HG03097 (cell line): ENCODE results near the gene SPINK4.
A peak's percentile ranks its signal among the peaks of the same experiment; 100 is the strongest.

ENCODE experiments used
- ATAC-seq: cut with Tn5 transposase; IDR thresholded peaks from one replicate; pipeline ENCODE4 v1.9.1; 2021; ENCODE audit not compliant: unreplicated experiment, low FRiP score

The SPINK4 gene, protein sequence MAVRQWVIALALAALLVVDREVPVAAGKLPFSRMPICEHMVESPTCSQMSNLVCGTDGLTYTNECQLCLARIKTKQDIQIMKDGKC

DNA sequence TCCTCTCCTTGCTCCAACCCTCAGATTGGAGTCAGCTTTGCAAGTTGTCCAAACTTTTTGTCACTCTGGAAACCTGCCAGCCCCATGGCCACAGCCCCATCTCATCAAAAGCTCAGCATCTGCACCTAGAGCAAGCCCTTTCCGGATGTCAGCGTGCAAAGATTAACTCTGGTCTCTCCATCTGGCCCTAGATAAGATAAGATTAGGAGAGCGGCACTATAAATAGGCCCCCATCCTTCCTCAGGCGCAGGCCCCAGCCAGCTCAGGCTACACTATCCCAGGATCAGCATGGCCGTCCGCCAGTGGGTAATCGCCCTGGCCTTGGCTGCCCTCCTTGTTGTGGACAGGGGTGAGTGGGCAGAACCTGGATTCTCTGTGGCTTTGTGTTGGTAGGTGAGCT is at the start of gene SPINK4:
Gene SPINK4 (plus strand): TSS at position 247 of the 400 bp plus-strand sequence. CDS start 42 bp downstream, at position 289.
- no peak for ATAC-seq

DNA sequence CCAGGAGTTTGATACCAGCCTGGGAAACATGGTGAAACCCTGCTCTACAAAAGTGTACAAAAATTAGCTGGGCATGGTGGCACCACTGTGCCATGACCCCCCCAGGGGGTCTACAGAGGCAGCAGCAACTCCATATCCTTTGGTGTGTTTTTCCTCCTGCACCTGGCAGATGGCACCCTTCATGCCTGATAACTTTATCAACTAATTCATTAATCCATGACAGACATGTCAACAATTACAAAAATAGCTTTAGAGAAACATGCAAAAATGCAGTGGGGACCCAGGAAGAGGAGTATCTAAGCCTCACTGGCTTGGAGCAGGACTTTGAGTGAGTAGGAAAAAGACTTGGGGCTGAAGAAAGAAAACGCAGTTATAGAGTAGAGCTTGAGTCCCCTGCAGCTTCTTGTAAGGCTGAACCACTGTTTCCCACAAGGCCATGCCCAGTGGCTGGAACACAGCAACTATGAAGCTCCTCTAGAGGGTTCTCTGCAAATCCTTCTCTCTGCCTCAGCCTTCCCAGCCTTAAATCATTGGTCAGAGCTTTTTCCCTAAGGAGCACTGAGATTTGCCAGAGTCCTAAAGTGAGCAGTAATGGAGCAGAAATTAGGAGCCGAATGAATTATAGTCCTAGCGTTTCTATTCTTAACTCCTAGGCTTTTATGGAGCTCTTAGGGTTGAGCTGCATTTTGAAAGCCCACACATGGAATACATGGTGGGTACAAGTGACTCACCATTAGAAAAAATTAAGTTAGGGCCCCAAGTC is 47.3 kb upstream of the SPINK4 start:
- no peak for ATAC-seq

DNA sequence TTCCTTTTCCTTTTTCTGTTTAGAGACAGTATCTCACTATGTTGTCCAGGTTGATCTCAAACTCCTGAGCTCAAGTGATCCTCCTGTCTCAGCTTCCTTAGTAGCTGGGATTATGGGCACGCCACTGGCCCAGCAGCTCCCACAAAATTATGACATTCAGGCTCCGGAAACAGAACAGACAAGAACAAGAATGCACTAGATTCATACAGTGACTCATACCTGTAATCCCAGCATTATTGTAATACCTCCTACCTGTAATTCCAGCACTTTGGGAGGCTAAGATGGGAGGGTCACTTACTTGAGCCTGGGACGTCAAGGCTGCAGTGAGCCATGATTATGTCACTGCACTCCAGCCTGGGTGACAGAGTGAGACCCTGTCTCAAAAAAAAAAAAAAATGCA is 46.1 kb upstream of the SPINK4 start:
- ATAC-seq: no peak

DNA sequence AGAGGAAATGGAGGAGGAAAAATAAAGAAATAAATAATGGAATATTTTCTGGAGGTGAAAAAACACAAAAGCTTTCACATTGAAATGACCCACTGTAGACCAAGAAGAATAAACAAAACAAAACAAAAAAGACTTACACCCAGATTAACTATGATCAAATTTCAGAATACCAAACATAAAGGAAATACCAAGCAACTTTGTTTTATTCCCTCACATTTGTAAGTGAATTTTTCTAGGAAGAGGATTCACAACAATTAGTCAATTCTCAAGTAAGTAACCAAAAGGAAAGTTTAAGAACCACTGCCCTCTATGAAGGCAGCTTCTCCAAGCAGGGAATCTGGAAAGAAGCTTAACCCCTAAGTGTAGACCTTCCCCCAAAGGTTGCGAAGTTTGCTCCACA is 43.2 kb upstream of the SPINK4 start:
- ATAC-seq: no peak

DNA sequence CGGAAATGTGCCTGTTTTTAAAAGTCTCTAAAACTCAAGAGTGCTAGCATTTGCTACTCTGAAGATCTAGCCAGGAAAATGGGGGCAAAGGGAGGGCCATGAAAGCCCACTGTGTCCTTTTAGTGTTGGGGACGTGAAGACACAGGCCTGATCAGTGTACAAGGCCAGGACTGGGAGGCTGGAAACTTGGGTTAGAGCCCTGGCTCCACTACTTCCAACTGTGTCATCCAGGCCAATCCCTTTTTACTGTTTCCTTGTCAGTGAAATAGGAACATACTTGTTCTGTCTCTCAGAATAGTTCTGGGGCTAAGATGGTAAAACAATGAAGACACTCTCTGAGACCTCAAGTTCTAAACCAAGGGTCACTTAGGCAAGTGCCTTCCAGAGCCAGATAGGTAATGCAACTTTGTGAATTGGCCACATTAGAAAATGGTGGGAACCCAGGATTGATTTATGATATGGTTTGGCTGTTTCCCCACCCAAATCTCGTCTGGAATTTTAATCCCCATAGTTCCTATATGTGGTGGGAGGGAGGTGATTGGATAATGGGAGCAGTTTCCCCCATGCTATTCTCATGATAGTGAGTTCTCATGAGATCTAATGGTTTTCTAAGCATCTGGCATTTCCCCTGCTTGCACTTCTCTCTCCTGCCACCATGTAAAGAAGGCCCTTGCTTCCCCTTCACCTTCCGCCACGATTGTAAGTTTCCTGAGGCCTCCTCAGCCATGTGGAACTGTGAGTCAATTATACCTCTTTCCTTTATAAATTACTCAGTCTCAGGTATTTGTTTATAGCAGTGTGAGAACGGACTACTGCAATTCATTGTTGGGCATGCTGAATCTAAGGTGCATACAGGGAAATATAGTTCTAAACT is 42.5 kb upstream of the SPINK4 start:
- ATAC-seq: no peak

DNA sequence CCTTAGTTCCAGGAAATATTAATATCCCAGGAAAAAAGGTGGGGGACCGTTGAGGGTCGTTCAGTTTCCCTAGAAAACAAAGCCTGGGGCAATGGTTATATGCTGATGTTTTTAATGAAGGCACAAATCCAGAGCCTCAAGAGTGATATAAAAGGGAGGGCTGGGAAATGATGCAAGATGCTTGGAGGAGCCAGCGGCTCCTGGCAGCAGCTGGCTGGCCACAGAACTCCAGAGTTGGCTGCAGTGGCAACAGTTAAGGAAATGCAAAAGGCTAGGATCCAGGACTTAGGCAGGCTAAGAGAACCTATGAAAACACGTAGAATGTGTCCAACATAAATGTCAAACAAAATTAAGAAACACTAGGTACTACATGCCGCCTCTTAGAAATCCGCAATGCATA is 41.8 kb upstream of the SPINK4 start:
- no peak for ATAC-seq

DNA sequence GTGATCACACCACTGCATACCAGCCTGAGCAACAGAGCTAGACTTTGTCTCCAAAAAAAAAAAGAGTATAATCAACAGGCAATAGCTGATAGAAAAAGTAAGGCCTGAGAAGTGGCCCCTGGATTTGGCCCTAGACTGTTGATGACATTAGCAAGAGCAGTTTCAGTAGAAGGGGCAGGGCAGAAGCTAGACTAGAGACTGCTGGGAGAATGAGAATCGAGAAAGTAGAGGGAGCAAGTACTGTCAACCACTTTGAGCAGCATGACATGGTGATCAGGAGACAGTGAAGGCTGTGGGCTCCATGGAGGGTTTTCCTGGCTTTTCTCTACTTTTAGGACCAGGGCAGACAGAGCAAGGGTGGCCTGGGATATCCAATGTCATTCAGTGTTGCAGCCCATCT is 37.9 kb upstream of the SPINK4 start:
- no peak for ATAC-seq

DNA sequence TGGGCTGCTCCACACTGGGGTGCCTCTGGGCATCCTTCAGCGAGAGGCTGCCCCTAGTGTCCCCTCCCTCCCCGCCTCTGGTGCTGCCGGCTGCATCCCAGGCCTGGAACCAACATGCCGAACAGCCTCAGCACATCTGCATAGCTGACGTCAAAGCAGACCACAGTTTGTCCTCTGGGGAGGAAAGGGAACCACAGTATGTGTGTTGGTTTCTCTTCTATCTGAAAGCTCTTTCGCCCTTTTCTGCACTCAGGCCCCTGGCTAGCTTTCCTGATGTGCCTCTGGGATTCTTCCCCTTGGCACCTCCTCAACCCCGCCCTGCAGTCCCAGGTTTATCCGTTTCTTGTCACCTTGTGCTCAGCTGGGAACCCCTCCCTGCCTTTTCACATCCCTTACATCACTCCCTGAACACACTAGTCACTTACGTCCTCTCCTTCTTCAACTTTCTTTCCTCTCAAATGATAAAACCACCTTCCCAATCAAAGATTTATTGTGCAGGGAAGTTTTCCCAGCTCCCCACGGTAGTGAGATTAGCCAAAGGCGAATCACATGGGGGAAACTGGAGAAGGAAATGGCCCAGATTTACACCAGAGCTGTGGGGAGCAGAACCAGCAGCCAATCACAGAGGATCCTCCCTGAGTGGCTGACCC is 37.3 kb upstream of the SPINK4 start:
- ATAC-seq: peak; percentile 99

DNA sequence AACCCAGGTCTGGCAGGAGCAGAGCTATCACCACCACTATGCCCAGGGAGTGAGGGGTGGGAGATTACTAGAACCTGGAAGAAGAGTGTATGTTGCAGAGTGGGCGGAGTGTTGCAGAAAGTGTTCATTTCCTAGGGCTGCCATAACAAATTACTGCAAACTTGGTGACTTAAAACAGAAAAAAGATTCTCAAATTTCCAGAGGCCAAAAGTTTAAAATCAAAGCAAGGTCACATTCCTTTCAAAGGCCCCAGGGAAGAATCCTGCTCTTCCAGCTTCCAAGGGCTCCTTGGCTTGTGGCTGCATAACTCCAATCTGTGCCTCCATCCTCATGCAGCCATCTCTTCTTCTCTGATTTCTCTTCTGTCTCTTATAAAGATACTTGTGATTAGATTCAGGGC is 30.6 kb upstream of the SPINK4 start:
- no peak for ATAC-seq

DNA sequence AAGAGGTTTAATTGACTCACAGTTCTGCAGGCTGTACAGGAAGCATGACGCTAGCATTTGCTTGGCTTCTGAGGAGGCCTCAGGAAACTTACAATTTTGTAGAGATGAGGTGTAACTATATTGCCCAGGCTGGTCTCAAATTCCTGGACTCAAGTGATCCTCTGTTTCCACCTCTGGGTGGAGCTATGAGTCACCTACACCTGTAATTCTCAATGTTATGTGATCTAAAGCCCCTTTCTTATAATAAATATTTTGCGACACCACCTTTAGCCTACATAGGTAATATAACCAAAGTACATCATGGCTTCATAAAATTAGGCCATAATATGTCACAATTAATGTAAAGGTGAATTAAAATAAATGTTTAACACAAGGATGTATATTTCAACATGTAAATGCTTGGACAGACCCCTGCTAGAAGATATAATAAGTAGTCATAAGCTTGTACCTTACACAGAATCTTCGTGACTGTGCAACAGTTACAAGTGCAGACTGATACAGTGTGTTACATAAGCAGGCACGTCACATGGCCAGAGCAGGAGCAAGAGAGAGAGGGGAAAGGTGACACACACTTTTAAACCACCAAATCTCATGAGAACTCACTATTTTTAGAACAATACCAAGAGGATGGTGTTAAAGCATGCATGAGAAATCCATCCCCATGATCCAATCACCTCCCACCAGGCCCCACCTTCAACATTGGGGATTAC is 29.8 kb upstream of the SPINK4 start:
- no peak for ATAC-seq

DNA sequence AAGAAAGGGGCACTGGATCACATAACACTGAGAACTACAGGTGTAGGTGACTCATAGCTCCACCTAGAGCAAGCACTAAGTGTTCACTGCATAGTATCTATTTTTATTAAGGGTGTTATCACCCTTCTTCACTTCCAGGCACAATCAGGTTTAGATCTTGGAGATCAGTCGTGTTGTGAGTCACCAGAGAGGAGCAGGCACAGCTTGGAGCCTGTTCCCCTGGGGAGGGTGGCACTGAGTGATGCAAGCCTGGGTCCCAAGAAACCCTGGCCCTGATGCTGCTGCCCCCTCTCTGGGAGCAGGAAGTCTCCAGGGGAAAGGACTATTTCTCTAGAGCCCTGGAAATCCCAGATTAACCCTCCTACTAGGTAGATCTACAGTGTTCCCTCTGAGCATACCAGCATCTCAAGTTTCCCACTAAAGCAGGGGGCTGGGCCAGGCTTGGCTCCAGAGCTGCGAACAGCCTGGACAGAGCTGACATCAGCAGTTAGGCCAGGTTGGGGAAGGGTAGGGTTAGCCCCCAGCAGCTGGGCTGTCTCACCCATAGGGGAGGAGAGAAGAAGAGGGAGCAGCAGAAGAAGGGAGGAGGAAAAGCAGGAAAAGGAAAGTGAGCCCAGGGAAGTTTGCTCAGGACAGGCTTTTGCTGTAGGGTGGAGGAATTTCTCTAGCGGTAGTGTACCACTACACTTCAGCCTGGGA is 28.1 kb upstream of the SPINK4 start:
- no peak for ATAC-seq

DNA sequence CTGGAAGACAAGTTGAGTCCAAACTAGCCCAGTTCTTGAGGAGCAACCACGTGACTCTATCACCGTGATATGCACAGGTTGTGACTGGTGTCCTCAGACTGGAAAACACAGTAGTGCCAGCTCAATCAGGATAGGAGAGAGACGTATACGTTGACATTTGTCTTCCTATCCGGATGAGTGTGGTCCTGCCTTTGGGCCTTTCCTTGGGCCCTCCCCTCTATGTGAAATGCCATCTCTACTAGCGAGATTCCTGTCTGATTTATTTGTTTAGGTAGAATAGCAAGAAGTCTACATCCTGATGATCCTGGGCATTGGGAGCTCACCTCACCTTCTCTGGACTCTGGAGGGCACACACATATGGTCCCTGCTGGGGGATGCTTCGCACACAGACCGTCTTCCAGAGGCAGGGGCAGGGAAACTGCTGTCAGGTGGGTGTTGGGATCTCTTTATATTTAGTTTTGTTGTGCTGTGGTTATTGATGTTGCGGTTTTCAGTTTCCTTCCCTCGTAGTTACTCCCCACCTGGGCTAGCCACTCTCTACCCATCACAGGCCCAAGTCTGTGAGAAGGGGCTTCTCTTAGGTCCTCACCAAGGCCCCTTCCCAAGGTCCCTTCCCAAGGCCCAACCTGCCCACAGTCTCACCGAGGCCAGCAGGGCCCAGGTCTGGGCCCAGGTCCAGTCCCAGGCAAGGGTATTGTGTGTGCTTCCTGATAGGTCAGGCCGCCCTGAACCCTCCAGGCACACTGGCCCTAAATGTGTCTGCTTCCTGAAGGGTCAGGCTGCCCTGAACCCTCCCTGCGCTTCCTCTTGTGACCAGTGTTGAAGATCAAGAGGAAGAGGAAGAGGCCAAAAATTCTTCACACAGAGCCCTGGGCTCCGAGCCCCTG is 19.0 kb upstream of the SPINK4 start:
- ATAC-seq: no peak

DNA sequence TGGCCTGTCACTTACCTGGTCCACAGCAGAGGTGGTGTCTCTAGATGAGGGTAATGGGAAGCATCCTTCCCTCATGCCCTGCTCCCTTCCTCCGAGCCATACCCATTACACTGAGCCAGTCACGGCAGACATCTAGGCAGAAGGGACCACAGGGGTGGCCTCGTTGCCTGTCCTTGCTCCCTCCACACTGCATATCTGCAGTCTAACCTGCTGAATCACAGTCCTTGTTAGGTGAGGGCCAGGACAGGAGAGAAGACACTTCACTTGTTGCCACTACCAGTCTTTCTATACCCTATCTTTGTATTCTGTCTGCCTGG is 18.4 kb upstream of the SPINK4 start:
- no peak for ATAC-seq

DNA sequence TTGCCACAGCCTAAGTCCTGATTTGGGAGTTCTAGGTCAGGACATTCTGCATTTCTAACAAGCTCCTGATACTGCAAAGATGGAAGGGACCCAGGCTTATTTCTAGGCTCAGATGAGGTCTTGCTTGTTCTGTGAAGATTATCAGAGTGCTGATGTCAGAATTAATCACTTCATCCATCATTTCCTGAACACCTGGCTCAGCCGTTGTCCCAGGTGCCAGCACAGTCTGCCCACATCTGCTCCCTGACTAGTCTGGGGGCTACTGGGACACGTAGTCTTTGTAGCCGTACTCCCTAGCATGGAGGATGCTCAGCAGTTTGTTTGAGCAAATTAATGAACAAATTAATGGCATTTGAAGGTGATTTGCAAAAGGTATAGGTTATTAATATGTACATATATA is 17.9 kb upstream of the SPINK4 start:
- ATAC-seq: no peak

DNA sequence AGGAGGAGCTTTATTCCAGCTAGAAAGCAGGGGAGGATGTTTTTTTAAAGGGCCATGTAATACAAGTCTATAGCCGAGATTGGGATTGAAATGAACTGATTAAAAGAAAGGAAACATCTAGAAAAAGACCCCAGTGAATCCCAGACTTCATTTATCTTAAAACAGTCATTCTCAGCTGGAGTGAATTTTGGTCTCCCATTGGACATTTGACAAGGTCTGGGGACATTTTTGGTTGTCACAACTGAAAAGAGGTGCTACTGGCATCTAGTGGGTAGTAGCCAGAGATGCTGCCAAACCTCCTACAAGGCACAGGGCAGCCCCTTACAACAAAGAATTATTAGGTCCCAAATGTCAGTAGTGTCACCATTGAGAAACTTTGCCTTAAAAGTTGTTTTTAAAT is 16.3 kb upstream of the SPINK4 start:
- ATAC-seq: no peak

DNA sequence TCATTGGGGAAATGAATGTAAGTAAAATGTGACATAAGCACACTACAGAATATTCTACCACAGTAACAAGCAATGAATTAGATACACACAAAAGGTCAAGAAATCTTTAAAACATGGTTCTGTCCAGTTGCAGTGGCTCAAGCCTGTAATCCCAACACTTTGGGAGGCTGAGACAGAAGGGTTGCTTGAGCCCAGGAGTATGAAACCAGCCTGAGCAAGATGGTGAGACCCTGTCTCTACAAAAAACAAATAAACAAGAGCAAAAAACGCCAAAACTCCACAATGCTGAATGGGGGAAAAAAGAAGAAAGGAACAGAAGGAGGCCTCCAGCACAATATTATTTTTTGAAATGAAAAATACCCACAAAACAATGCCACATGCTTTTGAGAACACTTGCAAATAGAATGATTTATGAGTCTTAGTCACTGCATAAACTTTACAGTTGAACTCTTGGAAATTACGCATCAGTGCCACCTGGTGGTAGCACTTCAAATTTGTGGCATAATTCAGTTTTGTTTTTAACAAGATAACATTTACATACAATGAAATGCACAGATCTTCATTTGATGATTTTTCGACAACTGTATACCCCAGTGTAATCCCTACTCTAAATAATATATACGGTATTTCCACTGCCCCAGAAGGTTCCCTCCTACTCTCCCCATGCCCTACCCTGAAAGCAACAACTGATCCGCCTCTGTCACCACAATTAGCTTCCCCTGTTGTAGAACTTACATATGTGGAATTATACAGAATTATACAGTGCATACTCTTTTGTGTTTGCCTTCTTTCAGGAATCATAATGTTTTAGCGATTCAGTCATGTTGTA is 14.4 kb upstream of the SPINK4 start:
- no peak for ATAC-seq

DNA sequence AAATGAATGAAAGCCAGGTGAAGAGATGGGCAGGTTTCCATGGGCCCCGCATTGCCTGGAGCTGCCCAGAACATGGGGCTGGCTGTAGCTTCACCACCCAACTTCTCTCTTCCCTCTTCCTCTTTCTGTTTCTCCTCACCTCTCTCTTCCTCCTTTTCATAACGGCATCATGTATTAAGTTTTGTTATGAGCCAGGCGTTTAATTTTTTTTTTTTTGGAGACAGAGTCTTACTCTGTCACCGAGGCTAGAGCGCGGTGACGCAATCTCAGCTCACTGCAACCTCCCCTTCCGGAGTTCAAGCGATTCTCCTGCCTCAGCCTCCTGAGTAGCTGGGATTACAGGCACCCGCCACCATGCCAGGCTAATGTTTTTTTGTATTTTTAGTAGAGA is 13.0 kb upstream of the SPINK4 start:
- ATAC-seq: no peak

DNA sequence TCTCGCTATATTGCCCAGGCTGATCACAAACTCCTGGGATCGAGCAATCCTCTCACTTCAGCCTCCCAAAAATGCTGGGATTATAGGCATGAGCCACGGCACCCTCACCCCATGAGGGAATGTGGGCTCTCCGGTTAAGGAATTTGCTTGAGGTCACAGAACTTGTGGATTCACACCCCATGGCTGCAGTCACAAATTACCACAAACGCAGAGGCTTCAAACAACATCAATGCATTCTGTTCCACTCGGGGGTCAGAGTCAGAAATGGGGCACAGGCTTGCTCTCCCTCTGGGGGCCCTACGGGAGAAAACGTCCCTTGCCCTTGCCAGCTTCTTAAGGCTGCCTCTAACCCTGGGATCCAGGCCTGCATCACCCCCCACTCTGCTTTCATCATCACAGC is 12.2 kb upstream of the SPINK4 start:
- no peak for ATAC-seq
